Heart left ventricle (tissue), 16 donors: Measurements from ENCODE around the gene OGT. TPM values are rescaled to one million over a fixed set of nuclear protein-coding genes. Genes with fewer than 3 reads are reported as not detected.

ENCODE experiments used
- ATAC-seq, 4 donors: fragments of 200-7000 bp; cut with Tn5 transposase; one replicate each; pipeline ENCODE4 v1.9.1; 2020 to 2022; ENCODE audit warnings: moderate library complexity in 4 of 4, mild to moderate bottlenecking in 3 of 4, moderate number of reproducible peaks in 1 of 4
- DNase-seq, 5 donors: peaks; one replicate each; pipeline ENCODE4 v3.0.0-alpha.2; 2020
- H3K27ac ChIP-seq, 12 donors: fragments of 200-600 bp; sonication (generic) in 4 of 12; one replicate each; pipeline versions ENCODE4 v1.5.0 to v1.8.0; 2016 to 2022; ENCODE audit warnings: mild to moderate bottlenecking in 2 of 12
- H3K27me3 ChIP-seq, 9 donors: fragments of 200-600 bp; sonication (generic) in 2 of 9; one replicate each; pipeline versions ENCODE4 v1.5.1 to v1.8.0; 2016 to 2022; ENCODE audit warnings: mild to moderate bottlenecking in 3 of 9
- H3K36me3 ChIP-seq, 9 donors: fragments of 200-600 bp; sonication (generic) in 2 of 9; one replicate each; pipeline versions ENCODE4 v1.5.0 to v1.8.0; 2018 to 2022; ENCODE audit warnings: mild to moderate bottlenecking in 2 of 9
- H3K4me1 ChIP-seq, 12 donors: fragments of 200-600 bp; sonication (generic) in 4 of 12; one replicate each; pipeline versions ENCODE4 v1.5.0 to v1.8.0; 2016 to 2022; ENCODE audit warnings: mild to moderate bottlenecking in 3 of 12
- H3K4me3 ChIP-seq, 12 donors: fragments of 200-600 bp; sonication (generic) in 4 of 12; one replicate each; pipeline versions ENCODE4 v1.5.0 to v1.8.0; 2017 to 2022; ENCODE audit warnings: mild to moderate bottlenecking in 9 of 12, moderate library complexity in 4 of 12
- H3K9me3 ChIP-seq, 12 donors: fragments of 200-600 bp; sonication (generic) in 4 of 12; one replicate each; pipeline versions ENCODE4 v1.5.0 to v1.8.0; 2016 to 2022; ENCODE audit warnings: mild to moderate bottlenecking in 1 of 12
- POLR2A ChIP-seq, 2 donors: fragments of 450-650 bp; IDR thresholded peaks; one replicate each; pipeline ENCODE4 v1.6.1; 2017; ENCODE audit warnings: antibody characterized with exemption in 2 of 2, mild to moderate bottlenecking in 2 of 2, moderate library complexity in 2 of 2
- WGBS, 4 donors: extraction: QIAGEN DNeasy Blood & Tissue Kit in 2 of 4; methylation state at CpG; one replicate each; pipeline versions ENCODE4 v1.1.5 to v1.1.7; 2013 to 2018; 5-methylcytosine and 5-hydroxymethylcytosine counted together
- intact Hi-C, 10 donors: fragments of 100-400 bp; cut with DNase I; formaldehyde crosslinking; loops; one replicate each; pipeline versions ENCODE4 v1.11.1 to v1.14.2; 2022
- polyA plus RNA-seq, 2 donors: library from polyadenylated mRNA; stranded (reverse); fragments of 200-250 nt; gene quantifications; one replicate each; pipeline ENCODE4 v1.2.3, GENCODE V29; 2013
- total RNA-seq, 9 donors: library from RNA; depleted of rRNA in 2 of 9; stranded (reverse); fragments of >200 nt in 2 of 9; fragmentation: NEBNext Ultra II Directional in 3 of 9; extraction: Animal tissue kit (Norgen Biotek cat#: 25700) in 3 of 9; gene quantifications; one replicate each; pipeline versions ENCODE4 v1.1.0 to v1.2.4, GENCODE V29; 2016 to 2023
- TF ChIP-seq, protein P1 (sequence below), 12 donors: fragments of 200-600 bp; sonication (generic) in 4 of 12; IDR thresholded peaks; one replicate each; pipeline versions ENCODE4 v1.5.0 to v1.8.0; 2018 to 2022; ENCODE audit warnings: antibody characterized with exemption in 12 of 12, mild to moderate bottlenecking in 5 of 12
- donor health status: ischemic (EF 13 %, LVEDD 7.1; RV severe dilation, severe dysfunction).
- donor health status: healthy with polysubstance abuse.
- donor health status: DM: no; HTN: yes; CAD: no.
- donor health status: DM: no; HTN: no; CAD: no.
- donor health status: ischemic (EF 25% LVEDD 6.9; RV normal size, moderate dysfunction).
- donor health status: ischemic (EF 25% LVEDD 5.7; RV mildly dilated, moderate dysfunction).
- donor health status: healthy.
- donor health status: DM: yes; HTN: yes; CAD: no.
- donor health status: ischemic (EF 35%, LVEDD 5.7; RV mildly dilated, moderate dysfunction).
- donor health status: nonischemic (EF 11% LVEDD 7.7; RV severe dilation, severe dysfunction).
- donor health status: DM: yes; HTN: yes; CAD: no.
- donor health status: PGD.
- donor health status: ischemic (EF 29% LVEDD 5.4; RV normal size, mild dysfunction).
- donor health status: nonischemic (EF 23%, LVEDD 6.1; RV moderate dilation, normal function).

The OGT gene
- total and polyA plus RNA-seq, 11 donors, result 20.0 to 84.1 (median 71.2) TPM

DNA sequence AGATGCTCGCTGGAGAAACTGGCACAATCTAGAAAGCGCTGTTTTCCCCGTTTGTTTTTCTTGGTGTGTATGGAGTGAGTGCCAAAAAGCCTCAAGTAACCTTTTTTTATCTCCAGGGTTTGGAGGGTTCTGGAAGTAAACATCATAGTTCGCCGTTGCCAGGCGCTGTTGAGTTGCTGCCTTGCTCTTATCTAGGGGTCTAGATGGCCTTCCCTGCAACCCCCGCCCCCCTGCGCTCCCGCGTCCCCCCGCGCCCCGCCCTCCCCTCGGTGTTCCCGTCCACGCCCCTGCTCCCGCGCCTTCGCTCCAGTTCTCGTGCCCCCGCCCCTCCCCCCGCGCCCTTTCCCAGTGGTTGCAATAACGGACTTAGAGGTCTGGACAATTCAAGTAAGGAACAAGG, 44.8 kb downstream of the OGT start:
- Histone ChIP-seq H3K4me3 (no peak overlapping the region), H3K27ac (peak overlapping the region in 1 of 12 donors; percentile 19), H3K4me1 (no peaks in the 10 kb centered on the region), H3K27me3 (peaks cover 0 to 4% (median 0%) of the 10 kb centered on the region in 9 donors), H3K9me3 (no peaks in the 10 kb centered on the region), H3K36me3 (peaks cover 0 to 53% (median 41%) of the 10 kb centered on the region in 9 donors)
- TF ChIP-seq, protein P1, sequence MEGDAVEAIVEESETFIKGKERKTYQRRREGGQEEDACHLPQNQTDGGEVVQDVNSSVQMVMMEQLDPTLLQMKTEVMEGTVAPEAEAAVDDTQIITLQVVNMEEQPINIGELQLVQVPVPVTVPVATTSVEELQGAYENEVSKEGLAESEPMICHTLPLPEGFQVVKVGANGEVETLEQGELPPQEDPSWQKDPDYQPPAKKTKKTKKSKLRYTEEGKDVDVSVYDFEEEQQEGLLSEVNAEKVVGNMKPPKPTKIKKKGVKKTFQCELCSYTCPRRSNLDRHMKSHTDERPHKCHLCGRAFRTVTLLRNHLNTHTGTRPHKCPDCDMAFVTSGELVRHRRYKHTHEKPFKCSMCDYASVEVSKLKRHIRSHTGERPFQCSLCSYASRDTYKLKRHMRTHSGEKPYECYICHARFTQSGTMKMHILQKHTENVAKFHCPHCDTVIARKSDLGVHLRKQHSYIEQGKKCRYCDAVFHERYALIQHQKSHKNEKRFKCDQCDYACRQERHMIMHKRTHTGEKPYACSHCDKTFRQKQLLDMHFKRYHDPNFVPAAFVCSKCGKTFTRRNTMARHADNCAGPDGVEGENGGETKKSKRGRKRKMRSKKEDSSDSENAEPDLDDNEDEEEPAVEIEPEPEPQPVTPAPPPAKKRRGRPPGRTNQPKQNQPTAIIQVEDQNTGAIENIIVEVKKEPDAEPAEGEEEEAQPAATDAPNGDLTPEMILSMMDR (IDR thresholded peaks at IDR 0.05), result no peak
- TF ChIP-seq POLR2A (IDR thresholded peaks at IDR 0.05), result no peak
- intact Hi-C loops, result loop anchor here in 1 of 10 donors (10.0 kb wide), 1 partner anchor 183 kb away; no protein-coding TSS in a partner anchor
- peak in 1 of 5 donors; percentile 43 for DNase-seq
- peak in 3 of 4 donors; percentile 27 to 55 (median 38) for ATAC-seq
- 77 to 80% (median 78%) methylated on average over 24 of the region's 24 CpGs for WGBS, 4 donors

DNA sequence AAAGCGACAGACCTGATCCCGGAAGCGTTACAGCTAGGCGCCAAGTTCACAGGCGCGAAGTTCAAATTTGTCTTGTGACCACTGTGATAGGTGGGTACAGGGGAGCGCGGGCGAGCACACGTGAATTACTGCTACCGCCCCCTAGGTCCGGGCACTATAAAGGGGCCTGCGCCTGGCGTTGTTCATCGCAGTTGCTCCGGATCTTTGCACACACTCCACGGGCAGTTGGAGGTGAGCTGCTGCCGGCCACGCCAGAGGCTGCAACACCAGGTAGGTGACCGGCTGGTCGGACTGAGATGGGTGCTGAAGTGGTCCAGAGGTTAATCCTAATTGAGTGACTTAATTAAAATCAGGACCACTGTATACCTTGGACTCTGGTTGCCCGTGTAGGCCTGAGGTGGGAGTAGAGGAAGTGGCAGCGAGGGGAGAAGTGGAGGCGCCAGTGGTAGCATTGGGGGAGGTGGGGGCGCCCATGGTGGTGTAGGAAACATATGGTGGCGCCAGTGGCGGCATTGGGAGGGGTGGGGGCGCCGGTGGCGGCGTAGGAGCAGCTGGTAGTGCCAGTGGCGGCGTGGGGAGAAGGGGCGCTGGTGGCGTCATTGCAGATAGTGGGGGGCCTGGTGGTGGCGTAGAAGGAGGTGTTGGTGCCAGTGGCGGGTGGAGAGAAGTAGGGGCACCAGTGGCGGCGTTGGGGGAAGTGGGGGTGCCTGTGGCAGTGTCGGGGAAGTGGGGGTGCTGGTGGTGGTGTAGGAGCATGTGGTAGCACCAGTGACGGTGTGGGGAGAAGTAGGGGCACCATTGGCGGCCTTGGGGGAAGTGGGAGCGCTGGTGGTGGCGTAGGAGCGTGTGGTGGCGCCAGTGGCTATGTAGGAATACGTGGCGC, 45.6 kb downstream of the OGT start, which contains the start of gene GCNA:
Gene GCNA (plus strand): TSS at position 185 of the 883 bp plus-strand sequence. CDS start 2,385 bp downstream, outside the sequence.
- peaks cover 0 to 4% (median 0%) of the 10 kb centered on the region in 9 donors for H3K27me3 ChIP-seq
- DNase-seq (no peak), ATAC-seq (peak in 1 of 4 donors; percentile 14)
- no peak within 1 kb of the TSS for H3K4me3 ChIP-seq
- H3K4me1 ChIP-seq, result no peaks in the 10 kb centered on the region
- 94 to 99% (median 97%) methylated on average over 40 to 48 of the region's 48 CpGs for WGBS, 4 donors
- peak within 1 kb of the TSS in 2 of 12 donors; percentile 9 to 19 for H3K27ac ChIP-seq
- H3K36me3 ChIP-seq, result peaks cover 0 to 49% (median 33%) of the 10 kb centered on the region in 9 donors
- TF ChIP-seq POLR2A (IDR thresholded peaks at IDR 0.05), result no peak
- TF ChIP-seq, protein P1 (IDR thresholded peaks at IDR 0.05), result no peak
- H3K9me3 ChIP-seq, result no peaks in the 10 kb centered on the region
- intact Hi-C loops, result loop anchor here in 1 of 10 donors (10.0 kb wide), 1 partner anchor 184 kb away; no protein-coding TSS in a partner anchor

DNA sequence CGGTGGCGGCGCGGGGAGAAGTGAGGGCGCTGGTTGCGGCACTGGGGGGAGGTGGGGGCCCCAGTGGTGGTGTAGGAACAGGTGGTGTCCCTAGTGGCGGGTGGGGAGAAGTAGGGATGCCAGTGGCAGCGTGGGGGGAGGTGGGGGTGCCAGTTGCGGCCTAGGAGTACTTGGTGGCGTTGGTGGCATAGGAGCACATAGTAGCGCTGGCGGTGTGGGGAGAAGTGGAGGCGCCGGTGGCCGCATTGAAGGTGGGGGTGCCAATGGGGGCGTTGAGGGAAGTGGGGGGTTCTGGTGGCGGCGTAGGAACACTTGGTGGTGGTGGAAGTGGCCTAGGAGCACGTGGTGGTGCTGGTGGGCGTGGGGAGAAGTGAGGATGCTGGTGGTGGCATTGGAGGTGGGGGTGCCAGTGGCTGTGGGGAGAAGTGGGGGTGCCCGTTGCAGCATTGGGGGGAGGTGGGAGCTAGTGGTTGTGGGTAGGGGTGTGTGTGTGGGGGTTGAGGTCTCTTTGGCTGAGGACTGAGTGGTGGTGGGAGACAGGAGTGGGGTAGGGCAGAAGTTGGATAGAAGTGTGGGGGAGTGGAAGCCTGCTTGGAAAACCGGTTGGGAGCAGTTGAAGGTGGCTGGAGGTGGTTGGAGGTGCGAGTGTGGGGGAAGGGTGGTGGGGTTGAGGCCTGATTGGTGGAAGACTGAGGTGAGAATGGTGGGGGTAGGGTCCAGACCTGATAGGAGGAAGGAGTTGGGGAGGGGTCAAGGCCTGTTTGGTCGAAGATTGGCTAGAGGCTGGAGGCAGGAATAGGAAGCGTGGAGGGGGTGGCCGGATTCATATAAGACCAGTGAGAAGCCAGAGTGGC, 46.5 kb downstream of the OGT start:
- H3K4me1 ChIP-seq, result no peaks in the 10 kb centered on the region
- no peak for TF ChIP-seq POLR2A (IDR thresholded peaks at IDR 0.05)
- TF ChIP-seq, protein P1 (IDR thresholded peaks at IDR 0.05), result no peak
- H3K9me3 ChIP-seq, result no peaks in the 10 kb centered on the region
- peak overlapping the region in 1 of 12 donors; percentile 46 for H3K27ac ChIP-seq
- H3K4me3 ChIP-seq, result no peak overlapping the region
- peaks cover 0 to 4% (median 0%) of the 10 kb centered on the region in 9 donors for H3K27me3 ChIP-seq
- peak in 1 of 4 donors; percentile 18 for ATAC-seq
- H3K36me3 ChIP-seq, result peaks cover 0 to 40% (median 24%) of the 10 kb centered on the region in 9 donors
- intact Hi-C loops, result loop anchor here in 1 of 10 donors (10.0 kb wide), 1 partner anchor 185 kb away; no protein-coding TSS in a partner anchor
- 92 to 95% (median 94%) methylated on average over 25 to 26 of the region's 26 CpGs for WGBS, 4 donors
- DNase-seq, result no peak
